ENCODE data around the gene BEND3.
A peak's percentile ranks its signal among the peaks of the same experiment; 100 is the strongest.
"Not testable (repeated sequence)": the region's sequence is repeated elsewhere in the genome, so short reads cannot be mapped to it uniquely, and the experiment has no call there.

The BEND3 gene

GRCh38 chr6:107121266-107121665 lies 6.0 kb upstream of the BEND3 start:
- no peak for DNase-seq (ENCODE audit: low spot score)

GRCh38 chr6:107120404-107120803 lies 5.1 kb upstream of the BEND3 start:
- DNase-seq (ENCODE audit: low spot score), result no peak

- no peak for DNase-seq (ENCODE audit: low spot score)
Measured at GRCh38 chr6:107118976-107119375, 3.7 kb upstream of the BEND3 start.

- DNase-seq (ENCODE audit: low spot score), result not testable (repeated sequence)
Measured at GRCh38 chr6:107118540-107118939, 3.2 kb upstream of the BEND3 start.

- DNase-seq (ENCODE audit: low spot score), result no peak
Measured at GRCh38 chr6:107116931-107117330, 1.6 kb upstream of the BEND3 start.

- peak; percentile 53 for DNase-seq (ENCODE audit: low spot score)
Measured at GRCh38 chr6:107116328-107116892, 1.1 kb upstream of the BEND3 start.

- DNase-seq (ENCODE audit: low spot score), result peak; percentile 71
Measured at GRCh38 chr6:107115695-107116327, 496 bp upstream of the BEND3 start.

GRCh38 chr6:107114213-107114925 lies 946 bp downstream of the BEND3 start:
- peak; percentile 89 for DNase-seq (ENCODE audit: low spot score)

- DNase-seq (ENCODE audit: low spot score), result no peak
Measured at GRCh38 chr6:107110200-107110599, 5.1 kb downstream of the BEND3 start.

GRCh38 chr6:107108201-107108890 lies 7.0 kb downstream of the BEND3 start:
- no peak for DNase-seq (ENCODE audit: low spot score)

- no peak for DNase-seq (ENCODE audit: low spot score)
Measured at GRCh38 chr6:107107791-107108190, 7.5 kb downstream of the BEND3 start.

- DNase-seq (ENCODE audit: low spot score), result no peak
Measured at GRCh38 chr6:107106165-107106564, 9.2 kb downstream of the BEND3 start.

GRCh38 chr6:107105511-107106116 lies 9.7 kb downstream of the BEND3 start:
- DNase-seq (ENCODE audit: low spot score), result no peak

- DNase-seq (ENCODE audit: low spot score), result no peak
Measured at GRCh38 chr6:107103082-107103481, 12.2 kb downstream of the BEND3 start.

GRCh38 chr6:107102414-107102805 lies 12.9 kb downstream of the BEND3 start:
- DNase-seq (ENCODE audit: low spot score), result no peak

- no peak for DNase-seq (ENCODE audit: low spot score)
Measured at GRCh38 chr6:107101686-107102413, 13.5 kb downstream of the BEND3 start.

GRCh38 chr6:107101211-107101610 lies 14.1 kb downstream of the BEND3 start:
- DNase-seq (ENCODE audit: low spot score), result no peak

- DNase-seq (ENCODE audit: low spot score), result peak; percentile 33
Measured at GRCh38 chr6:107098436-107099307, 16.6 kb downstream of the BEND3 start.

- not testable (repeated sequence) for DNase-seq (ENCODE audit: low spot score)
Measured at GRCh38 chr6:107084459-107084858, 30.9 kb downstream of the BEND3 start.

- DNase-seq (ENCODE audit: low spot score), result no peak
Measured at GRCh38 chr6:107083921-107084320, 31.4 kb downstream of the BEND3 start.

All from HuH-7.5 (cell line).